ENCODE data around the gene CCDC57. TPM values are rescaled to one million over a fixed set of nuclear protein-coding genes. Genes with fewer than 3 reads are reported as not detected.

The CCDC57 gene
- total RNA-seq, 1 donor from 2014 or later, result 15.0 TPM

- DNase-seq (ENCODE audit: low spot score), result no peak
- H3K4me1 ChIP-seq, result peaks cover 19% of the 10 kb centered on the region
- Mint-ChIP-seq H3K4me3 (no peak overlapping the region), H3K9me3 (no peaks in the 10 kb centered on the region), H3K36me3 (peaks cover 26% of the 10 kb centered on the region), H3K27ac (no peak overlapping the region), H3K27me3 (ENCODE audit: insufficient read depth, low read depth) (peaks cover 4% of the 10 kb centered on the region), H3K4me1 (no peaks in the 10 kb centered on the region)
- H3K27ac ChIP-seq, result no peak overlapping the region
- no peaks in the 10 kb centered on the region for H3K9me3 ChIP-seq (ENCODE audit: low read depth)
- H3K9ac ChIP-seq, result no peak overlapping the region
- H3K79me2 ChIP-seq (ENCODE audit: low read depth), result no peaks in the 10 kb centered on the region
- no peak overlapping the region for H3K4me2 ChIP-seq
- no peak overlapping the region for H2AFZ ChIP-seq (replicated peaks)
- peaks cover 42% of the 10 kb centered on the region for H3K27me3 ChIP-seq
- H3K4me3 ChIP-seq, result no peak overlapping the region
- peaks cover 23% of the 10 kb centered on the region for H3F3A ChIP-seq (ENCODE audit: low read depth)
- TF ChIP-seq, protein P1, sequence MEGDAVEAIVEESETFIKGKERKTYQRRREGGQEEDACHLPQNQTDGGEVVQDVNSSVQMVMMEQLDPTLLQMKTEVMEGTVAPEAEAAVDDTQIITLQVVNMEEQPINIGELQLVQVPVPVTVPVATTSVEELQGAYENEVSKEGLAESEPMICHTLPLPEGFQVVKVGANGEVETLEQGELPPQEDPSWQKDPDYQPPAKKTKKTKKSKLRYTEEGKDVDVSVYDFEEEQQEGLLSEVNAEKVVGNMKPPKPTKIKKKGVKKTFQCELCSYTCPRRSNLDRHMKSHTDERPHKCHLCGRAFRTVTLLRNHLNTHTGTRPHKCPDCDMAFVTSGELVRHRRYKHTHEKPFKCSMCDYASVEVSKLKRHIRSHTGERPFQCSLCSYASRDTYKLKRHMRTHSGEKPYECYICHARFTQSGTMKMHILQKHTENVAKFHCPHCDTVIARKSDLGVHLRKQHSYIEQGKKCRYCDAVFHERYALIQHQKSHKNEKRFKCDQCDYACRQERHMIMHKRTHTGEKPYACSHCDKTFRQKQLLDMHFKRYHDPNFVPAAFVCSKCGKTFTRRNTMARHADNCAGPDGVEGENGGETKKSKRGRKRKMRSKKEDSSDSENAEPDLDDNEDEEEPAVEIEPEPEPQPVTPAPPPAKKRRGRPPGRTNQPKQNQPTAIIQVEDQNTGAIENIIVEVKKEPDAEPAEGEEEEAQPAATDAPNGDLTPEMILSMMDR (IDR thresholded peaks at IDR 0.05), result no peak
- TF ChIP-seq EZH2 (IDR thresholded peaks at IDR 0.05) (no peak), EZH2phosphoT487 (IDR thresholded peaks at IDR 0.05) (no peak)
- H3K36me3 ChIP-seq, result no peaks in the 10 kb centered on the region
- H4K20me1 ChIP-seq (ENCODE audit: low read depth), result peaks cover 13% of the 10 kb centered on the region
These were observed 34.0 kb downstream of the CCDC57 start for GRCh38 chr17:82178499-82179261.

DNA sequence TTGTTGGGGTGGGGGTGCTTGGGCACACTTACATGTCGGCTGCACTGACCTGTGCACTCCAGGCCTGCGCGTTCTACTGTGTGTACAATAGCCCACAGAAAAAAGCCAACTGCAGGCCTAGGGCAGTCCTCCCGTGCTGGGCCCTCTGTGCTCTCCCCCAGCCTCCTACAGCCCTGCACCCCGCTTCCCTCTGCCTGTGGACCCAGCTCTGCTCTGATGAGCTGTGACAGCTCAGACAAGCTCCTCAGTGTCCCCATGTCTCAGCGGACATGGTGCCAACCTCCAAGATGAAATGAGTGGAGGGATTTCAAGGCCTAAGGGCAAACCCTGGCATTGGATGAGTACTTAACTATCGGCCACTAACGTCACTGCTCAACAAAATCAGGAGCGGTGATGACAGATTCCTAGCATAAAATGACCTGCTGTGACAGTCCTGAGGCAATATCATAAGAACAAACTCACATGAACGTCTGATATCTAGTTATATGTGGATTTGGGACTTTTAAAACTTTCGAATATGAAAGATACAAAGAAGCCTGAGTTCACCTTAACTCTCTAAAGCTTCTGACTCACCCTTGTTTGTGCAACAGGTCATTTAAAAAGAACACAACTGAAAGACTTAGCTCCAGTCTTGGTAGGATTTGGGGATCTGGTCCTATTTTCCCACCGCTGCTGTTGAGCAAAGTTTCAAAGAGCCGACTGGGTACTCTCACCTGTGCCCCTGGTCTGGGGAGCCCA, 34.7 kb downstream of the CCDC57 start:
- H3K27ac ChIP-seq, result no peak overlapping the region
- TF ChIP-seq EZH2phosphoT487 (IDR thresholded peaks at IDR 0.05), result no peak
- TF ChIP-seq, protein P1 (IDR thresholded peaks at IDR 0.05), result no peak
- no peak for TF ChIP-seq EZH2 (IDR thresholded peaks at IDR 0.05)
- Mint-ChIP-seq H3K9me3 (no peaks in the 10 kb centered on the region), H3K4me3 (no peak overlapping the region), H3K27me3 (ENCODE audit: insufficient read depth, low read depth) (peaks cover 4% of the 10 kb centered on the region), H3K4me1 (no peaks in the 10 kb centered on the region), H3K27ac (no peak overlapping the region), H3K36me3 (peaks cover 28% of the 10 kb centered on the region)
- H3F3A ChIP-seq (ENCODE audit: low read depth), result peaks cover 31% of the 10 kb centered on the region
- DNase-seq (ENCODE audit: low spot score), result no peak
- no peaks in the 10 kb centered on the region for H3K36me3 ChIP-seq
- H2AFZ ChIP-seq (replicated peaks), result no peak overlapping the region
- peaks cover 20% of the 10 kb centered on the region for H4K20me1 ChIP-seq (ENCODE audit: low read depth)
- H3K79me2 ChIP-seq (ENCODE audit: low read depth), result no peaks in the 10 kb centered on the region
- H3K4me2 ChIP-seq, result no peak overlapping the region
- H3K9ac ChIP-seq, result no peak overlapping the region
- no peaks in the 10 kb centered on the region for H3K9me3 ChIP-seq (ENCODE audit: low read depth)
- peaks cover 21% of the 10 kb centered on the region for H3K4me1 ChIP-seq
- no peak overlapping the region for H3K4me3 ChIP-seq
- peaks cover 50% of the 10 kb centered on the region for H3K27me3 ChIP-seq

GRCh38 chr17:82177276-82177675, 35.4 kb downstream of the CCDC57 start:
- Histone ChIP-seq H4K20me1 (ENCODE audit: low read depth) (peaks cover 23% of the 10 kb centered on the region), H3K27ac (no peak overlapping the region), H3F3A (ENCODE audit: low read depth) (peaks cover 33% of the 10 kb centered on the region), H2AFZ (replicated peaks) (no peak overlapping the region), H3K9me3 (ENCODE audit: low read depth) (no peaks in the 10 kb centered on the region), H3K4me2 (no peak overlapping the region), H3K4me1 (peaks cover 21% of the 10 kb centered on the region), H3K9ac (no peak overlapping the region), H3K4me3 (no peak overlapping the region), H3K79me2 (ENCODE audit: low read depth) (no peaks in the 10 kb centered on the region), H3K27me3 (peaks cover 56% of the 10 kb centered on the region), H3K36me3 (no peaks in the 10 kb centered on the region)
- DNase-seq (ENCODE audit: low spot score), result no peak
- Mint-ChIP-seq H3K4me3 (no peak overlapping the region), H3K36me3 (peaks cover 29% of the 10 kb centered on the region), H3K9me3 (no peaks in the 10 kb centered on the region), H3K27me3 (ENCODE audit: insufficient read depth, low read depth) (peaks cover 4% of the 10 kb centered on the region), H3K27ac (no peak overlapping the region), H3K4me1 (no peaks in the 10 kb centered on the region)
- TF ChIP-seq EZH2phosphoT487 (IDR thresholded peaks at IDR 0.05) (no peak), EZH2 (IDR thresholded peaks at IDR 0.05) (no peak)
- TF ChIP-seq, protein P1 (IDR thresholded peaks at IDR 0.05), result no peak
